ENCODE measurements around the gene MPHOSPH10.

- TF ChIP-seq GATA2 (IDR thresholded peaks at IDR 0.05; ENCODE audit: low read depth, low read length), result no peak
- TF ChIP-seq GATA3 (IDR thresholded peaks at IDR 0.05; ENCODE audit: low read depth, low read length), result no peak
Measured at GRCh38 chr2:71130152-71130904, at the start of gene MPHOSPH10, which contains the start of gene MCEE.
